T-helper 17 cell (primary cell): ENCODE data around the gene MS4A10. TPM values are rescaled to one million over a fixed set of nuclear protein-coding genes. Genes with fewer than 3 reads are reported as not detected.
A peak's percentile ranks its signal among the peaks of the same experiment; 100 is the strongest.

Experiments used
- ATAC-seq: fragments of 150-1000 bp; cut with Tn5 transposase; 2 replicates; pipeline ENCODE4 v1.10.0; 2021; ENCODE audit warnings: mild to moderate bottlenecking, moderate library complexity
- DNase-seq, 3 donors: peaks; one replicate each; pipeline versions ENCODE4 v3.0.0 to v3.0.0-alpha.2; 2020 to 2021
- H3K9me3 ChIP-seq: one replicate; pipeline ENCODE4 v1.7.0; 2013; ENCODE audit warnings: low read length, mild to moderate bottlenecking; ENCODE audit not compliant: control insufficient read depth, poor library complexity, severe bottlenecking
- H3K27ac Mint-ChIP-seq: one replicate; pipeline ENCODE4 v1.8.0; 2022; ENCODE audit warnings: mild to moderate bottlenecking, moderate library complexity, mixed read lengths
- H3K27me3 Mint-ChIP-seq: one replicate; pipeline ENCODE4 v1.8.0; 2022; ENCODE audit warnings: mixed read lengths
- H3K36me3 Mint-ChIP-seq: one replicate; pipeline ENCODE4 v1.8.0; 2022; ENCODE audit warnings: low read depth, mixed read lengths
- H3K4me1 Mint-ChIP-seq: one replicate; pipeline ENCODE4 v1.8.0; 2022; ENCODE audit warnings: mild to moderate bottlenecking, mixed read lengths
- H3K4me3 Mint-ChIP-seq: one replicate; pipeline ENCODE4 v1.8.0; 2022; ENCODE audit warnings: mild to moderate bottlenecking, moderate library complexity, mixed read lengths
- total RNA-seq, 4 donors: library from RNA in 2 of 4; stranded (reverse) in 2 of 4; gene quantifications; one replicate each; pipeline ENCODE4 v1.2.3 and lab custom pipeline; 2022 to 2026

The MS4A10 gene
- total RNA-seq, 2 donors from 2014 or later: not detected

- Mint-ChIP-seq H3K27me3 (peaks cover 62% of the 10 kb centered on the region), H3K4me3 (no peak overlapping the region), H3K27ac (no peak overlapping the region), H3K4me1 (peaks cover 9% of the 10 kb centered on the region), H3K36me3 (no peaks in the 10 kb centered on the region)
- ATAC-seq (no peak), DNase-seq (no peak)
- no peaks in the 10 kb centered on the region for H3K9me3 ChIP-seq
Measured at GRCh38 chr11:60769811-60770210, 15.3 kb upstream of the MS4A10 start.

- peaks cover 14% of the 10 kb centered on the region for H3K4me1 Mint-ChIP-seq
- no peak overlapping the region for H3K4me3 Mint-ChIP-seq
- H3K27ac Mint-ChIP-seq: peak overlapping the region; percentile 68
- DNase-seq (no peak), ATAC-seq (no peak)
- peaks cover 52% of the 10 kb centered on the region for H3K27me3 Mint-ChIP-seq
- H3K36me3 Mint-ChIP-seq: no peaks in the 10 kb centered on the region
- H3K9me3 ChIP-seq: no peaks in the 10 kb centered on the region
Measured at GRCh38 chr11:60771146-60771545, 14.0 kb upstream of the MS4A10 start.

GRCh38 chr11:60771879-60772525 is 13.1 kb upstream of the MS4A10 start:
- Mint-ChIP-seq H3K27me3 (peaks cover 47% of the 10 kb centered on the region), H3K4me3 (no peak overlapping the region), H3K4me1 (peaks cover 14% of the 10 kb centered on the region), H3K27ac (peak overlapping the region; percentile 68), H3K36me3 (no peaks in the 10 kb centered on the region)
- H3K9me3 ChIP-seq: no peaks in the 10 kb centered on the region
- ATAC-seq (no peak), DNase-seq (no peak)

- Mint-ChIP-seq H3K4me1 (peaks cover 14% of the 10 kb centered on the region), H3K36me3 (no peaks in the 10 kb centered on the region), H3K27me3 (peaks cover 47% of the 10 kb centered on the region), H3K27ac (no peak overlapping the region), H3K4me3 (no peak overlapping the region)
- no peaks in the 10 kb centered on the region for H3K9me3 ChIP-seq
- ATAC-seq: no peak
- no peak for DNase-seq
Measured at GRCh38 chr11:60772666-60773065, 12.5 kb upstream of the MS4A10 start.

- no peaks in the 10 kb centered on the region for H3K36me3 Mint-ChIP-seq
- H3K27ac Mint-ChIP-seq: no peak overlapping the region
- ATAC-seq: no peak
- peaks cover 14% of the 10 kb centered on the region for H3K4me1 Mint-ChIP-seq
- no peak overlapping the region for H3K4me3 Mint-ChIP-seq
- peaks cover 33% of the 10 kb centered on the region for H3K27me3 Mint-ChIP-seq
- no peak for DNase-seq
- H3K9me3 ChIP-seq: no peaks in the 10 kb centered on the region
Measured at GRCh38 chr11:60774726-60775125, 10.4 kb upstream of the MS4A10 start.

GRCh38 chr11:60775420-60775961 is 9.6 kb upstream of the MS4A10 start:
- H3K27ac Mint-ChIP-seq: no peak overlapping the region
- no peaks in the 10 kb centered on the region for H3K9me3 ChIP-seq
- no peak overlapping the region for H3K4me3 Mint-ChIP-seq
- DNase-seq: peak; percentile 44 to 74 (median 57)
- peak; percentile 97 for ATAC-seq
- H3K4me1 Mint-ChIP-seq: peaks cover 14% of the 10 kb centered on the region
- H3K27me3 Mint-ChIP-seq: peaks cover 29% of the 10 kb centered on the region
- no peaks in the 10 kb centered on the region for H3K36me3 Mint-ChIP-seq

- DNase-seq (no peak), ATAC-seq (no peak)
- no peak overlapping the region for H3K4me3 Mint-ChIP-seq
- H3K4me1 Mint-ChIP-seq: peaks cover 14% of the 10 kb centered on the region
- no peaks in the 10 kb centered on the region for H3K36me3 Mint-ChIP-seq
- no peak overlapping the region for H3K27ac Mint-ChIP-seq
- H3K9me3 ChIP-seq: no peaks in the 10 kb centered on the region
- H3K27me3 Mint-ChIP-seq: peaks cover 26% of the 10 kb centered on the region
Measured at GRCh38 chr11:60776167-60776566, 9.0 kb upstream of the MS4A10 start.

- ATAC-seq (no peak), DNase-seq (no peak)
- Mint-ChIP-seq H3K27me3 (peaks cover 16% of the 10 kb centered on the region), H3K4me3 (no peak overlapping the region), H3K36me3 (no peaks in the 10 kb centered on the region), H3K4me1 (peaks cover 11% of the 10 kb centered on the region), H3K27ac (no peak overlapping the region)
- no peaks in the 10 kb centered on the region for H3K9me3 ChIP-seq
Measured at GRCh38 chr11:60777106-60777505, 8.0 kb upstream of the MS4A10 start.

- peaks cover 11% of the 10 kb centered on the region for H3K4me1 Mint-ChIP-seq
- H3K9me3 ChIP-seq: no peaks in the 10 kb centered on the region
- DNase-seq (no peak), ATAC-seq (no peak)
- H3K36me3 Mint-ChIP-seq: no peaks in the 10 kb centered on the region
- H3K27ac Mint-ChIP-seq: no peak overlapping the region
- H3K4me3 Mint-ChIP-seq: no peak overlapping the region
- peaks cover 16% of the 10 kb centered on the region for H3K27me3 Mint-ChIP-seq
Measured at GRCh38 chr11:60777572-60777971, 7.6 kb upstream of the MS4A10 start.

GRCh38 chr11:60780065-60780464 is 5.1 kb upstream of the MS4A10 start:
- no peaks in the 10 kb centered on the region for H3K27me3 Mint-ChIP-seq
- ATAC-seq (no peak), DNase-seq (no peak)
- peaks cover 4% of the 10 kb centered on the region for H3K4me1 Mint-ChIP-seq
- no peak overlapping the region for H3K4me3 Mint-ChIP-seq
- H3K36me3 Mint-ChIP-seq: no peaks in the 10 kb centered on the region
- no peaks in the 10 kb centered on the region for H3K9me3 ChIP-seq
- no peak overlapping the region for H3K27ac Mint-ChIP-seq

- Mint-ChIP-seq H3K4me3 (no peak overlapping the region), H3K36me3 (no peaks in the 10 kb centered on the region), H3K4me1 (no peaks in the 10 kb centered on the region), H3K27me3 (no peaks in the 10 kb centered on the region), H3K27ac (no peak overlapping the region)
- no peaks in the 10 kb centered on the region for H3K9me3 ChIP-seq
- ATAC-seq (no peak), DNase-seq (no peak)
Measured at GRCh38 chr11:60780774-60781173, 4.4 kb upstream of the MS4A10 start.

GRCh38 chr11:60781286-60781980 is 3.7 kb upstream of the MS4A10 start:
- DNase-seq: no peak
- no peak overlapping the region for H3K4me3 Mint-ChIP-seq

GRCh38 chr11:60781981-60782316 is 3.2 kb upstream of the MS4A10 start:
- Mint-ChIP-seq H3K36me3 (no peaks in the 10 kb centered on the region), H3K27ac (no peak overlapping the region), H3K27me3 (no peaks in the 10 kb centered on the region), H3K4me1 (no peaks in the 10 kb centered on the region), H3K4me3 (no peak overlapping the region)
- ATAC-seq (no peak), DNase-seq (no peak)
- H3K9me3 ChIP-seq: no peaks in the 10 kb centered on the region

More at GRCh38 chr11:60781286-60781980, 3.7 kb upstream of the MS4A10 start:
- Mint-ChIP-seq H3K27ac (no peak overlapping the region), H3K27me3 (no peaks in the 10 kb centered on the region), H3K4me1 (no peaks in the 10 kb centered on the region), H3K36me3 (no peaks in the 10 kb centered on the region)
- no peaks in the 10 kb centered on the region for H3K9me3 ChIP-seq
- ATAC-seq: no peak
